ENCODE data around the gene SPTA1.

Gene SPTA1

DNA sequence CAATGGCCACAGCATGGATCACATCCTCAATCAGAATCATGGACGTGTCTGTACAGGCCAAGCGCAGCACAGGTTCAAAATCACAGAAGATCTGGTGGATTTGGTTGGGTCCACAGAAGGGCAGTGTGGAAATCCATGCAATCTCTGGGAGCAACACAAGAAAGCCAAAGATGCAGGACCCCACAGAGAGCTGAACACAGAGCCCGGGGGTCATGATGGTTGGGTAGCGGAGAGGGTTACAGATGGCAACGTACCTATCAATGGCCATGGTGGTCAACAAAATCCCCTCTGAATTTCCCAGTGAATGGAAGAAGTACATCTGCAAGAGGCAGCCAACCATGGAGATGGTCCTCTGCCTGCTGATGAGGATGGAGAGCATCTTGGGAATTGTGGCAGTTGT lies 37.9 kb upstream of the SPTA1 start:
- Histone ChIP-seq H4K20me1 (ENCODE audit: insufficient read depth, low read length, poor library complexity, severe bottlenecking) (no peaks in the 10 kb centered on the region), H3K27me3 (ENCODE audit: insufficient read depth, low read length, poor library complexity, severe bottlenecking) (no peaks in the 10 kb centered on the region), H3K9me2 (replicated peaks; ENCODE audit: low read depth, low read length) (no peaks in the 10 kb centered on the region), H3K79me2 (ENCODE audit: insufficient read depth, low read length) (no peaks in the 10 kb centered on the region), H3K4me2 (ENCODE audit: low read depth, low read length, poor library complexity, severe bottlenecking) (no peak overlapping the region), H3K4me1 (ENCODE audit: insufficient read depth, low read length, poor library complexity, severe bottlenecking) (no peaks in the 10 kb centered on the region), H3K36me3 (ENCODE audit: insufficient read depth, low read length) (no peaks in the 10 kb centered on the region), H3F3A (ENCODE audit: low read depth) (no peaks in the 10 kb centered on the region), H3K9ac (ENCODE audit: low read depth, low read length, poor library complexity, severe bottlenecking) (no peak overlapping the region), H3K9me3 (ENCODE audit: insufficient read depth, low read depth, low read length) (no peaks in the 10 kb centered on the region), H2AFZ (ENCODE audit: low read length) (no peak overlapping the region), H3K4me3 (ENCODE audit: low read length, poor library complexity, severe bottlenecking) (no peak overlapping the region)
- no peak for TF ChIP-seq EZH2phosphoT487 (IDR thresholded peaks at IDR 0.05; ENCODE audit: borderline replicate concordance)
- TF ChIP-seq, protein P1, sequence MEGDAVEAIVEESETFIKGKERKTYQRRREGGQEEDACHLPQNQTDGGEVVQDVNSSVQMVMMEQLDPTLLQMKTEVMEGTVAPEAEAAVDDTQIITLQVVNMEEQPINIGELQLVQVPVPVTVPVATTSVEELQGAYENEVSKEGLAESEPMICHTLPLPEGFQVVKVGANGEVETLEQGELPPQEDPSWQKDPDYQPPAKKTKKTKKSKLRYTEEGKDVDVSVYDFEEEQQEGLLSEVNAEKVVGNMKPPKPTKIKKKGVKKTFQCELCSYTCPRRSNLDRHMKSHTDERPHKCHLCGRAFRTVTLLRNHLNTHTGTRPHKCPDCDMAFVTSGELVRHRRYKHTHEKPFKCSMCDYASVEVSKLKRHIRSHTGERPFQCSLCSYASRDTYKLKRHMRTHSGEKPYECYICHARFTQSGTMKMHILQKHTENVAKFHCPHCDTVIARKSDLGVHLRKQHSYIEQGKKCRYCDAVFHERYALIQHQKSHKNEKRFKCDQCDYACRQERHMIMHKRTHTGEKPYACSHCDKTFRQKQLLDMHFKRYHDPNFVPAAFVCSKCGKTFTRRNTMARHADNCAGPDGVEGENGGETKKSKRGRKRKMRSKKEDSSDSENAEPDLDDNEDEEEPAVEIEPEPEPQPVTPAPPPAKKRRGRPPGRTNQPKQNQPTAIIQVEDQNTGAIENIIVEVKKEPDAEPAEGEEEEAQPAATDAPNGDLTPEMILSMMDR (conservative IDR thresholded peaks at IDR 0.05; ENCODE audit: low read length): no peak

DNA sequence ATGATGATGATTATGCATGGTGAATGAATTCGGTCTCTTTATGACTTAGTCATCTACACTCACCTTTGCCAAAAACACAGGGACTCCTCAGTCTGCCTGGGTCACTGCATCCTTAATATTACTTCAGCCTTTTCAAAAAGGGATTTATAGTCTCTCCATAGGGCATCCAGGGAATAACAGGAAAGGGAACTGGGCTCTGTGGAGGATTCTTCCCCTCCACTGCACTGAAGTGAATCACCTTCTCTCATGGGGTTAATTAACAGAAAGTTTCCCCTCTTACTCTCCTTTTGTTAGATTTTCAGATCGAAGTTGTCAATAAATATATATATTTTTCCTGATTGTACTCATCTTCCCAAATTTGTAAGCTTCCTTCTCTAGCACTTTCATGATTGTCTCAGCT lies 34.1 kb upstream of the SPTA1 start, which contains the start of gene OR6K3:
OR6K3 (minus strand) TSS at position 101 of the 400 bp plus-strand sequence. CDS start 2,605 bp downstream, outside the sequence.
- H3K79me2 ChIP-seq (ENCODE audit: insufficient read depth, low read length): no peaks in the 10 kb centered on the region
- H3K4me3 ChIP-seq (ENCODE audit: low read length, poor library complexity, severe bottlenecking): no peak within 1 kb of the TSS
- TF ChIP-seq, protein P1 (conservative IDR thresholded peaks at IDR 0.05; ENCODE audit: low read length): no peak
- no peak for TF ChIP-seq EZH2phosphoT487 (IDR thresholded peaks at IDR 0.05; ENCODE audit: borderline replicate concordance)
- no peak within 1 kb of the TSS for H3K9ac ChIP-seq (ENCODE audit: low read depth, low read length, poor library complexity, severe bottlenecking)
- no peaks in the 10 kb centered on the region for H3K9me2 ChIP-seq (replicated peaks; ENCODE audit: low read depth, low read length)
- no peaks in the 10 kb centered on the region for H3K9me3 ChIP-seq (ENCODE audit: insufficient read depth, low read depth, low read length)
- no peaks in the 10 kb centered on the region for H3K27me3 ChIP-seq (ENCODE audit: insufficient read depth, low read length, poor library complexity, severe bottlenecking)
- H3K4me2 ChIP-seq (ENCODE audit: low read depth, low read length, poor library complexity, severe bottlenecking): no peak within 1 kb of the TSS
- no peaks in the 10 kb centered on the region for H4K20me1 ChIP-seq (ENCODE audit: insufficient read depth, low read length, poor library complexity, severe bottlenecking)
- H3K36me3 ChIP-seq (ENCODE audit: insufficient read depth, low read length): no peaks in the 10 kb centered on the region
- H3K4me1 ChIP-seq (ENCODE audit: insufficient read depth, low read length, poor library complexity, severe bottlenecking): no peaks in the 10 kb centered on the region
- H3F3A ChIP-seq (ENCODE audit: low read depth): no peaks in the 10 kb centered on the region
- no peak within 1 kb of the TSS for H2AFZ ChIP-seq (ENCODE audit: low read length)

DNA sequence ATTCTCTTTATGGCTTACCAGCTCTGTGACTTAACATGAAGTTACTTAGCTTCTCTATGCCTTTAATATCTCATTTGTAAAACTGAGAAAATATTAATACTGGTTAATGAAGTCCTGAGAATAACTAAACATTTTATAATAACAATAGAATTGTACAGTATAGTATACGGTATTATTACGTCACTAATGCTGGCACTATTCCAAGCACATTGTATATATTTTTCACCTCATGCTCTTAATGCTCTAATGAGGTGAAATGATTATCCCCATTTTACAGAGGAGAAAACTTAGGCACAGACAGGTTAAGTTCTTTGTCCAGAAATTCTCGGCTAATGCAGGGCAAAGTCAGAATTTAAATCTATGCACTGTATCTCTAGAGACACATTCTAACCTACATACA lies 33.1 kb upstream of the SPTA1 start:
- Histone ChIP-seq H2AFZ (ENCODE audit: low read length) (no peak overlapping the region), H3K79me2 (ENCODE audit: insufficient read depth, low read length) (no peaks in the 10 kb centered on the region), H4K20me1 (ENCODE audit: insufficient read depth, low read length, poor library complexity, severe bottlenecking) (no peaks in the 10 kb centered on the region), H3K4me1 (ENCODE audit: insufficient read depth, low read length, poor library complexity, severe bottlenecking) (no peaks in the 10 kb centered on the region), H3K4me3 (ENCODE audit: low read length, poor library complexity, severe bottlenecking) (no peak overlapping the region), H3K4me2 (ENCODE audit: low read depth, low read length, poor library complexity, severe bottlenecking) (no peak overlapping the region), H3K9ac (ENCODE audit: low read depth, low read length, poor library complexity, severe bottlenecking) (no peak overlapping the region), H3K36me3 (ENCODE audit: insufficient read depth, low read length) (no peaks in the 10 kb centered on the region), H3K9me3 (ENCODE audit: insufficient read depth, low read depth, low read length) (no peaks in the 10 kb centered on the region), H3F3A (ENCODE audit: low read depth) (no peaks in the 10 kb centered on the region), H3K27me3 (ENCODE audit: insufficient read depth, low read length, poor library complexity, severe bottlenecking) (no peaks in the 10 kb centered on the region), H3K9me2 (replicated peaks; ENCODE audit: low read depth, low read length) (no peaks in the 10 kb centered on the region)
- TF ChIP-seq, protein P1 (conservative IDR thresholded peaks at IDR 0.05; ENCODE audit: low read length): no peak
- no peak for TF ChIP-seq EZH2phosphoT487 (IDR thresholded peaks at IDR 0.05; ENCODE audit: borderline replicate concordance)
